Tongue (tissue), 2 donors: ENCODE results near the gene GPC6. TPM values are rescaled to one million over a fixed set of nuclear protein-coding genes. Genes with fewer than 3 reads are reported as not detected.
"Not testable (repeated sequence)": the region's sequence is repeated elsewhere in the genome, so short reads cannot be mapped to it uniquely, and the experiment has no call there.

Experiments used
- DNase-seq: peaks from one replicate; pipeline ENCODE4 v3.0.0-alpha.2; 2015
- total RNA-seq: library from RNA; depleted of rRNA; stranded (reverse); fragments of >200 nt; gene quantifications from one replicate; pipeline ENCODE4 v1.2.3, GENCODE V29; 2014

The GPC6 gene
- total RNA-seq, 1 donor from 2014 or later = 27.0 TPM

GRCh38 chr13:93450191-93450621 is 223.6 kb downstream of the GPC6 start:
- peak; percentile 15 for DNase-seq

GRCh38 chr13:93450761-93451160 is 224.2 kb downstream of the GPC6 start:
- no peak for DNase-seq

- DNase-seq = not testable (repeated sequence)
Measured at GRCh38 chr13:93454676-93455235, 228.1 kb downstream of the GPC6 start.

- no peak for DNase-seq
Measured at GRCh38 chr13:93455861-93456260, 229.3 kb downstream of the GPC6 start.

GRCh38 chr13:93460005-93460404 is 233.4 kb downstream of the GPC6 start:
- no peak for DNase-seq

GRCh38 chr13:93462151-93462550 is 235.5 kb downstream of the GPC6 start:
- no peak for DNase-seq

- no peak for DNase-seq
Measured at GRCh38 chr13:93466502-93467036, 240.0 kb downstream of the GPC6 start.

GRCh38 chr13:93467175-93467574 is 240.6 kb downstream of the GPC6 start:
- DNase-seq = no peak

GRCh38 chr13:93468433-93468832 is 241.8 kb downstream of the GPC6 start:
- DNase-seq = no peak

- DNase-seq = no peak
Measured at GRCh38 chr13:93472296-93472695, 245.7 kb downstream of the GPC6 start.

- DNase-seq = no peak
Measured at GRCh38 chr13:93472814-93473296, 246.2 kb downstream of the GPC6 start.

GRCh38 chr13:93473441-93474270 is 247.0 kb downstream of the GPC6 start:
- DNase-seq = peak; percentile 65

GRCh38 chr13:93476175-93476574 is 249.6 kb downstream of the GPC6 start:
- no peak for DNase-seq

- DNase-seq = no peak
Measured at GRCh38 chr13:93477238-93477637, 250.6 kb downstream of the GPC6 start.

GRCh38 chr13:93480553-93481106 is 254.0 kb downstream of the GPC6 start:
- DNase-seq = no peak

GRCh38 chr13:93496117-93496516 is 269.5 kb downstream of the GPC6 start:
- DNase-seq = not testable (repeated sequence)

GRCh38 chr13:93496985-93497673 is 270.5 kb downstream of the GPC6 start:
- peak; percentile 59 for DNase-seq

GRCh38 chr13:93499991-93500390 is 273.4 kb downstream of the GPC6 start:
- no peak for DNase-seq

GRCh38 chr13:93502071-93502470 is 275.5 kb downstream of the GPC6 start:
- DNase-seq = no peak

GRCh38 chr13:93502987-93503615 is 276.5 kb downstream of the GPC6 start:
- no peak for DNase-seq

GRCh38 chr13:93505104-93505952 is 278.7 kb downstream of the GPC6 start:
- peak; percentile 31 for DNase-seq
